BJ (cell line): Measurements from ENCODE around the gene TMED5. TPM values are rescaled to one million over a fixed set of nuclear protein-coding genes. Genes with fewer than 3 reads are reported as not detected.

Experiments
- CTCF ChIA-PET: fragments of 350-600 bp; formaldehyde crosslinking; extraction: SDS; loops from one replicate; lab custom pipeline; 2021; ENCODE audit warnings: antibody characterized with exemption, inconsistent platforms; lab: Yijun Ruan, JAX
- POLR2A ChIA-PET: fragments of 300-600 bp; sonication (Branson Sonifier 250); formaldehyde crosslinking; extraction: SDS; loops from one replicate; lab custom pipeline; 2021; ENCODE audit warnings: antibody characterized with exemption; lab: Charles Lee
- DNase-seq: peaks from one replicate; pipeline ENCODE4 v3.0.0-alpha.2; 2011; ENCODE audit warnings: low read depth
- H3K27me3 ChIP-seq: 2 replicates; pipeline ENCODE4 v1.6.0; 2011; ENCODE audit warnings: low read length; ENCODE audit not compliant: control insufficient read depth, insufficient read depth
- H3K36me3 ChIP-seq: 2 replicates; pipeline ENCODE4 v1.5.1; 2011; ENCODE audit warnings: low read length; ENCODE audit not compliant: control insufficient read depth, insufficient read depth
- H3K4me3 ChIP-seq: 2 replicates; pipeline ENCODE4 v1.5.1; 2011; ENCODE audit warnings: low read depth, mild to moderate bottlenecking, control low read depth, low read length
- CTCF ChIP-seq: IDR thresholded peaks from 2 replicates; pipeline ENCODE4 v1.5.1; 2011; ENCODE audit warnings: low read depth, mild to moderate bottlenecking, control low read depth, inconsistent platforms, low read length, moderate library complexity; ENCODE audit not compliant: insufficient read depth
- polyA plus RNA-seq: library from polyadenylated mRNA; depleted of rRNA; stranded (reverse); fragments of >200 nt; gene quantifications from 2 replicates; pipeline ENCODE4 v1.2.3, GENCODE V29; 2011

Gene TMED5
- polyA plus RNA-seq, 1 experiment, result 25.0 TPM

GRCh38 chr1:93159337-93159736 is 20.9 kb downstream of the TMED5 start:
- ChIA-PET CTCF (interaction anchor here (0.7 to 0.8 kb wide), 2 partner anchors 28 to 79 kb away, joined by 4 to 5 read pairs; no protein-coding TSS in a partner anchor), POLR2A (no interaction called here)
- no peak for DNase-seq
- Histone ChIP-seq H3K27me3 (no peaks in the 10 kb centered on the region), H3K36me3 (peaks cover 2% of the 10 kb centered on the region), H3K4me3 (no peak overlapping the region)
- no peak for TF ChIP-seq CTCF

- H3K4me3 ChIP-seq, result no peak overlapping the region
- peaks cover 2% of the 10 kb centered on the region for H3K36me3 ChIP-seq
- no peak for TF ChIP-seq CTCF
- CTCF ChIA-PET, result no interaction called here
- DNase-seq, result no peak
- no peaks in the 10 kb centered on the region for H3K27me3 ChIP-seq
- POLR2A ChIA-PET, result no interaction called here
Observed at GRCh38 chr1:93155335-93155734, 24.9 kb downstream of the TMED5 start.

- ChIA-PET POLR2A (no interaction called here), CTCF (no interaction called here)
- Histone ChIP-seq H3K36me3 (peaks cover 2% of the 10 kb centered on the region), H3K4me3 (no peak overlapping the region), H3K27me3 (no peaks in the 10 kb centered on the region)
- no peak for DNase-seq
- no peak for TF ChIP-seq CTCF
Observed at GRCh38 chr1:93154898-93155297, 25.3 kb downstream of the TMED5 start.

GRCh38 chr1:93152835-93153234 is 27.4 kb downstream of the TMED5 start:
- no peak for DNase-seq
- CTCF ChIA-PET, result no interaction called here
- POLR2A ChIA-PET, result no interaction called here

GRCh38 chr1:93151474-93151873 is 28.7 kb downstream of the TMED5 start:
- H3K4me3 ChIP-seq, result no peak overlapping the region
- ChIA-PET CTCF (no interaction called here), POLR2A (no interaction called here)
- no peak for TF ChIP-seq CTCF
- no peak for DNase-seq
- no peaks in the 10 kb centered on the region for H3K27me3 ChIP-seq
- no peaks in the 10 kb centered on the region; the same call in none of the 2 replicates for H3K36me3 ChIP-seq

More at GRCh38 chr1:93152835-93153234, 27.4 kb downstream of the TMED5 start:
- H3K4me3 ChIP-seq, result no peak overlapping the region
- TF ChIP-seq CTCF, result no peak
- H3K36me3 ChIP-seq, result peaks cover 2% of the 10 kb centered on the region
- H3K27me3 ChIP-seq, result no peaks in the 10 kb centered on the region
